ENCODE results near the gene RSBN1L.

RSBN1L gene

GRCh38 chr7:77747718-77748117 is 51.5 kb downstream of the RSBN1L start:
- no peak for DNase-seq (ENCODE audit: low read depth in 2 of 2)
- TF ChIP-seq CTCF (IDR thresholded peaks at IDR 0.05; ENCODE audit: low read depth, low read length), result no peak

GRCh38 chr7:77752016-77752415 is 55.8 kb downstream of the RSBN1L start:
- no peak overlapping the region for H3K4me3 ChIP-seq (replicated peaks in 1 of 2; ENCODE audit: low read depth in 2 of 2, low read length in 2 of 2)
- no peak for TF ChIP-seq CTCF (IDR thresholded peaks at IDR 0.05; ENCODE audit: low read depth, low read length)
- DNase-seq (ENCODE audit: low read depth in 2 of 2), result no peak

More at GRCh38 chr7:77747718-77748117, 51.5 kb downstream of the RSBN1L start:
- H3K4me3 ChIP-seq (replicated peaks in 1 of 2; ENCODE audit: low read depth in 2 of 2, low read length in 2 of 2), result no peak overlapping the region

- no peak overlapping the region for H3K4me3 ChIP-seq (replicated peaks in 1 of 2; ENCODE audit: low read depth in 2 of 2, low read length in 2 of 2)
- no peak for TF ChIP-seq CTCF (IDR thresholded peaks at IDR 0.05; ENCODE audit: low read depth, low read length)
- DNase-seq (ENCODE audit: low read depth in 2 of 2), result no peak
Observed at GRCh38 chr7:77753173-77753572, 56.9 kb downstream of the RSBN1L start.

- H3K4me3 ChIP-seq (replicated peaks in 1 of 2; ENCODE audit: low read depth in 2 of 2, low read length in 2 of 2), result no peak overlapping the region
- no peak for DNase-seq (ENCODE audit: low read depth in 2 of 2)
- no peak for TF ChIP-seq CTCF (IDR thresholded peaks at IDR 0.05; ENCODE audit: low read depth, low read length)
Observed at GRCh38 chr7:77757589-77757988, 61.3 kb downstream of the RSBN1L start.

- H3K4me3 ChIP-seq (replicated peaks in 1 of 2; ENCODE audit: low read depth in 2 of 2, low read length in 2 of 2), result no peak overlapping the region
- peak; percentile 82 to 87 for DNase-seq (ENCODE audit: low read depth in 2 of 2)
- TF ChIP-seq CTCF (IDR thresholded peaks at IDR 0.05; ENCODE audit: low read depth, low read length), result peak; percentile 67
Observed at GRCh38 chr7:77759294-77759889, 63.1 kb downstream of the RSBN1L start.

GRCh38 chr7:77760809-77761453 is 64.7 kb downstream of the RSBN1L start:
- TF ChIP-seq CTCF (IDR thresholded peaks at IDR 0.05; ENCODE audit: low read depth, low read length), result no peak
- no peak overlapping the region for H3K4me3 ChIP-seq (replicated peaks in 1 of 2; ENCODE audit: low read depth in 2 of 2, low read length in 2 of 2)
- DNase-seq (ENCODE audit: low read depth in 2 of 2), result no peak

Data from cardiac fibroblast (primary cell).